ENCODE results near the gene TCHH. TPM values are rescaled to one million over a fixed set of nuclear protein-coding genes. Genes with fewer than 3 reads are reported as not detected.

Gene TCHH
- total RNA-seq, 3 donors from 2014 or later, result under 0.01 to 3.0 (median 0.15) TPM

GRCh38 chr1:152127673-152128072 is 12.4 kb upstream of the TCHH start:
- no peaks in the 10 kb centered on the region for H3K36me3 ChIP-seq
- intact Hi-C loops (cut with DNase I; ENCODE audit: low total_unique reads), result no loop called here
- H3K27me3 ChIP-seq, result peaks cover 0 to 15% of the 10 kb centered on the region in 2 donors
- H3K4me3 ChIP-seq, result no peak overlapping the region
- H3K9me3 ChIP-seq, result peaks cover 3 to 8% of the 10 kb centered on the region in 2 donors
- DNase-seq (ENCODE audit: low spot score in 2 of 2), result no peak
- H3K27ac ChIP-seq, result no peak overlapping the region
- H3K4me1 ChIP-seq, result no peaks in the 10 kb centered on the region
- no peak for TF ChIP-seq POLR2A (IDR thresholded peaks at IDR 0.05)
- no peak for TF ChIP-seq CTCF (IDR thresholded peaks at IDR 0.05)
- TF ChIP-seq POLR2AphosphoS5 (IDR thresholded peaks at IDR 0.05), result no peak

- DNase-seq (ENCODE audit: low spot score in 2 of 2), result no peak
- Histone ChIP-seq H3K27ac (no peak overlapping the region), H3K9me3 (no peaks in the 10 kb centered on the region), H3K4me1 (no peaks in the 10 kb centered on the region), H3K36me3 (no peaks in the 10 kb centered on the region), H3K4me3 (no peak overlapping the region), H3K27me3 (peaks cover 0 to 27% of the 10 kb centered on the region in 2 donors)
- TF ChIP-seq POLR2AphosphoS5 (IDR thresholded peaks at IDR 0.05) (no peak), CTCF (IDR thresholded peaks at IDR 0.05) (no peak), POLR2A (IDR thresholded peaks at IDR 0.05) (no peak)
- intact Hi-C loops (cut with DNase I; ENCODE audit: low total_unique reads), result no loop called here
Measured at GRCh38 chr1:152125834-152126443, 10.7 kb upstream of the TCHH start.

DNA sequence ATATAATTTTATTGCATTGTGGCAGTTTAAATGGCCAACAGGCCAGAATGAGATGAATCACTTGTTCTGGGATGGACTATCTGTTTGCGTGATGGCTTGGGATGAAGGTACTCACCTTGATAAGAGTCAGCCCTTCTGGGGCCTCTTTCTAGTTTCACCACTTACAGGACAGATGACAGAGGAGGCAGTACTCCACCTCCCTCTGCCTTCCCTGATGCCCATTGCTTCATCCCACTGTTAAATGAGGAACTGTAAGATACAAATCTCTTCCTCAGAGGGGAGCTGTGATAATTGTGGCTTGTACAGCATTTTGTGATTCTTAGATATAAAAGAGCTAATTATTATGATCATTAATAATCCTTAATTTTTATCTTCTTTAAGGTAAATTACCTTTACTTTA is 3.7 kb upstream of the TCHH start:
- no peak for DNase-seq (ENCODE audit: low spot score in 2 of 2)
- H3K36me3 ChIP-seq, result no peaks in the 10 kb centered on the region
- H3K4me1 ChIP-seq, result no peaks in the 10 kb centered on the region
- intact Hi-C loops (cut with DNase I; ENCODE audit: low total_unique reads), result no loop called here
- peaks cover 0 to 45% of the 10 kb centered on the region in 2 donors for H3K27me3 ChIP-seq
- H3K9me3 ChIP-seq, result no peaks in the 10 kb centered on the region
- H3K4me3 ChIP-seq, result no peak overlapping the region
- no peak overlapping the region for H3K27ac ChIP-seq
- no peak for TF ChIP-seq POLR2AphosphoS5 (IDR thresholded peaks at IDR 0.05)
- no peak for TF ChIP-seq POLR2A (IDR thresholded peaks at IDR 0.05)
- TF ChIP-seq CTCF (IDR thresholded peaks at IDR 0.05), result no peak

DNA sequence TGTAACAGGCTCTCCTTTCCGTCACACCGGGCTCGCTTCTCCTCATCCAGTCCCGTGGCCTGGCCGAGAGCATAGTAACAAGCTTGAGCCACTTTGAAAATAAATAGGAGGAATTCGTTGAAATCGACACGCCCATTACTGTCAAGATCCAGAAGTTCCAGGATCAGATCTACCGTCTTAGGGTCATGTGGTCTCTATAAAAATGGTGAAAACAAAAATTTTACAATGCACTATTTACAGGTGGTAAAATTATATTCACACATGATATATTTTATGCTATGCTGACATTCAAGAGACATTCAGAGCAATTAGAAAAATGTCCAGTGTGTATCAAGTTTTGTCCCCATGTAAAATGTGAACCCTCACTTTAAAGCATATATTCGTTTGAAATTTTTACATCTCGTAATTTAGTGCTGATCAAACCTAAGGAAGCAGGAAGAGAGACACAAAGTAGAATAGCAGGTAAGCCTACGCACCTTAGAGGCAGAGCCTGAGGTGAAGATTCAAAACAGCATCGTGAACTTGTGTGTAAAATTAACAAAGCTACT is 2.3 kb downstream of the TCHH start:
- intact Hi-C loops (cut with DNase I; ENCODE audit: low total_unique reads), result no loop called here
- Histone ChIP-seq H3K27ac (no peak overlapping the region), H3K4me1 (peaks cover 0 to 10% of the 10 kb centered on the region in 2 donors), H3K36me3 (no peaks in the 10 kb centered on the region), H3K9me3 (no peaks in the 10 kb centered on the region), H3K27me3 (peaks cover under 1 to 88% of the 10 kb centered on the region in 2 donors), H3K4me3 (peak overlapping the region in 1 of 3 donors; percentile 67)
- TF ChIP-seq POLR2AphosphoS5 (IDR thresholded peaks at IDR 0.05), result no peak
- TF ChIP-seq POLR2A (IDR thresholded peaks at IDR 0.05), result no peak
- TF ChIP-seq CTCF (IDR thresholded peaks at IDR 0.05), result no peak
- no peak for DNase-seq (ENCODE audit: low spot score in 2 of 2)

DNA sequence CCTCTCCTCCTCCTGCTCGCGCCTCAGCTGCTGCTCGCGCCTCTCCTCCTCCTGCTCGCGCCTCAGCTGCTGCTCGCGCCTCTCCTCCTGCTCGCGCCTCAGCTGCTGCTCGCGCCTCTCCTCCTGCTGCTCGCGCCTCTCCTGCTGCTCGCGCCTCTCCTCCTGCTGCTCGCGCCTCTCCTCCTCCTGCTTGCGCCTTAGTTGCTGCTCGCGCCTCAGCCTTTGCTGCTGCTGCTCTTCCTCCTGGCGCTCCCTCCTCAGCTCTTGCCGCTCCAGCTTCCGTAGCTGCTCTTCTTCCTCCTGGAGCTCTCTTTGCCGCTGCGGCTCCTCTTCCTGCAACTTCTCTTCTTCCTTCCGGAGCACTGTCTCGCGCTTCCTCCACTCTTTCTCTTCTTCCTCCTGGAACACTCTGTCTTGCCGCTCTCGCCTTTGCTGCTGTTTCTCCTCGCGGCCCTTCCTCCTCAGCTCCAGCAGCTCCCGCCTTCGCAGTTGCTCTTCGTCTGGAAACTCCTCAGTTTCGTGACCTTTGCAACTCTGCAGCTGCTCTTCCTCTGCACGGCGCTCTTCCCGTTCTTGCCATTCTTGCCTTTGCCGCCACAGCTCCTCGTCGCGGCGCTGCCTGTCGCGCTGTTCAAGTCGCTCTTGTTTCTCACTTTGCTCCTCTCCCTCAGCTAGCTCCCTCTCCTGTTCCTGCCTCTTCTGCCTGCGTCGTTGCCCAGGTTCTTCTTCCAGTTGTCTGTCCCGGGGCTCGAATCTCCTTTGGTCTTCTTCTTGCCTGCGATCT is 3.0 kb downstream of the TCHH start:
- Histone ChIP-seq H3K9me3 (no peaks in the 10 kb centered on the region), H3K27ac (no peak overlapping the region), H3K36me3 (no peaks in the 10 kb centered on the region), H3K27me3 (peaks cover 6 to 95% of the 10 kb centered on the region in 2 donors), H3K4me3 (peak overlapping the region; percentile 44 to 67 (median 48)), H3K4me1 (peaks cover 0 to 10% of the 10 kb centered on the region in 2 donors)
- TF ChIP-seq CTCF (IDR thresholded peaks at IDR 0.05) (no peak), POLR2AphosphoS5 (IDR thresholded peaks at IDR 0.05) (no peak), POLR2A (IDR thresholded peaks at IDR 0.05) (no peak)
- intact Hi-C loops (cut with DNase I; ENCODE audit: low total_unique reads), result no loop called here
- DNase-seq (ENCODE audit: low spot score in 2 of 2), result no peak

All from breast epithelium (tissue), 4 donors.